ENCODE measurements around the gene ITK. TPM values are rescaled to one million over a fixed set of nuclear protein-coding genes. Genes with fewer than 3 reads are reported as not detected.

Gene ITK
- total RNA-seq, 1 experiment from 2014 or later = not detected

DNA sequence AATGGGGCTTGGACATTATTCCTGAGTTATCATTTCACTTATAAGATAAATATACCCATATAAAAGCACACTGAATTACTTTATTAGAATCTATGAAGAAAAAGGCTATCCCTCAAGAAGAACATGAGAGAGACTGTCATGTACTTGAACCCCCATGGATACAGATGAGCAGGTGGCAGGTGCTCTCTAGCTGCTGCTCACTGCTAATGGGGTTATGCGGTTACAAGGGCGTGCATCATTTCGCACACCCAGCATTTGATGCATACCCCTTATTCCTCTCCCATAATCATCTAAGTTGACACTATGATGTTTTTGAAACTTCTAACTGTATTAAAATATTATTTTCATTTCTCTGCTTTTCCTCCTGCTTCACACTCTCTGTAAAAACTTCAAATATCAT is 16.4 kb downstream of the ITK start:
- Mint-ChIP-seq H3K27ac (ENCODE audit: unreplicated experiment) (no peak overlapping the region), H3K4me3 (ENCODE audit: unreplicated experiment) (no peak overlapping the region), H3K4me1 (ENCODE audit: low read depth, unreplicated experiment) (no peaks in the 10 kb centered on the region), H3K9me3 (ENCODE audit: unreplicated experiment) (no peaks in the 10 kb centered on the region), H3K27me3 (ENCODE audit: insufficient read depth, unreplicated experiment) (peaks cover 17% of the 10 kb centered on the region), H3K36me3 (ENCODE audit: insufficient read depth, unreplicated experiment) (no peaks in the 10 kb centered on the region)
- no peaks in the 10 kb centered on the region for H3K36me3 ChIP-seq (ENCODE audit: control insufficient read depth, insufficient read depth, low read length)
- H3K27me3 ChIP-seq (replicated peaks; ENCODE audit: control insufficient read depth, insufficient read depth, low read length) = no peaks in the 10 kb centered on the region; the same call in 1 of the 2 replicates
- POLR2A ChIA-PET = no interaction called here
- no peak for DNase-seq
- CTCF ChIA-PET = no interaction called here
- no peaks in the 10 kb centered on the region for H3K4me1 ChIP-seq
- no TSS peak for BruUV-seq (replicated peaks)
- TF ChIP-seq, protein P1, sequence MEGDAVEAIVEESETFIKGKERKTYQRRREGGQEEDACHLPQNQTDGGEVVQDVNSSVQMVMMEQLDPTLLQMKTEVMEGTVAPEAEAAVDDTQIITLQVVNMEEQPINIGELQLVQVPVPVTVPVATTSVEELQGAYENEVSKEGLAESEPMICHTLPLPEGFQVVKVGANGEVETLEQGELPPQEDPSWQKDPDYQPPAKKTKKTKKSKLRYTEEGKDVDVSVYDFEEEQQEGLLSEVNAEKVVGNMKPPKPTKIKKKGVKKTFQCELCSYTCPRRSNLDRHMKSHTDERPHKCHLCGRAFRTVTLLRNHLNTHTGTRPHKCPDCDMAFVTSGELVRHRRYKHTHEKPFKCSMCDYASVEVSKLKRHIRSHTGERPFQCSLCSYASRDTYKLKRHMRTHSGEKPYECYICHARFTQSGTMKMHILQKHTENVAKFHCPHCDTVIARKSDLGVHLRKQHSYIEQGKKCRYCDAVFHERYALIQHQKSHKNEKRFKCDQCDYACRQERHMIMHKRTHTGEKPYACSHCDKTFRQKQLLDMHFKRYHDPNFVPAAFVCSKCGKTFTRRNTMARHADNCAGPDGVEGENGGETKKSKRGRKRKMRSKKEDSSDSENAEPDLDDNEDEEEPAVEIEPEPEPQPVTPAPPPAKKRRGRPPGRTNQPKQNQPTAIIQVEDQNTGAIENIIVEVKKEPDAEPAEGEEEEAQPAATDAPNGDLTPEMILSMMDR (IDR thresholded peaks at IDR 0.05; ENCODE audit: insufficient read depth in 1 of 2, low read depth in 1 of 2, low read length in 1 of 2, severe bottlenecking in 1 of 2, unreplicated experiment in 1 of 2) = no peak
- intact Hi-C loops (cut with micrococcal nuclease; ENCODE audit: unreplicated experiment) = no loop called here
- H3K4me3 ChIP-seq (ENCODE audit: low read depth, low read length) = no peak overlapping the region
- no peaks in the 10 kb centered on the region for H3K9me3 ChIP-seq

DNA sequence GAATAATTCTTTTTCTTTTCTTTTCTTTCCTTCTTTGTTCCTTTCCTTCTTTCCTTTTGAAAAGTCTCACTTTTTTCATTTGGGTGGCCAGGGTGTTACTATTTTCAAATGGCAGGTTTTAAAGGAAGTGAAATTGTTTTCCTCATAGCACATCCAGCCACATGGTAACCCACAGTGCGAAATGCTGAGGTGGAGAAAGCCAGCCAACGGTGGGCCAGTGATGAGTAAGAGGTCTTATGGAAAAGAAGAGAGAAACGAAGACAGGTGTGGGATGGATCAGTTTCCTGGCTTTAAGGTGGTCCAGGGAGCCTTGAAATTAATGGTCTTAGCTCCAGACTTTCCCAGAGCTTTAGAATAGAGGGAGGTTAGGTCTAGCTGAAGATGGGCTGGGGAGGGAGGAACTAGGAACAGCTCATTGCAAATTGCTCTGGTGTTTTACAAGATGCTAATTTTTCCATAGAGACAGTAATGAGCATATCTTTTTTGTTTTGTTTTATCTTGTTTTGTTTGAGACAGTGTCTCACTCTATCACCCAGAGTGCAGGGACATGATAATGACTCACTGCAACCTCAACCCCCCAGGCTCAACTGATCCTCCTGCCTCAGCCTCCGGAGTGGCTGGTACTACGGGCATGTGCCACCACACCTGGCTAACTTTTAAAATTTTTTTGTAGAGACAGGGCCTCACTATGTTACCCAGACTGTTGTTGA is 17.8 kb downstream of the ITK start:
- Histone ChIP-seq H3K4me3 (ENCODE audit: low read depth, low read length) (no peak overlapping the region), H3K9me3 (no peaks in the 10 kb centered on the region), H3K27me3 (replicated peaks; ENCODE audit: control insufficient read depth, insufficient read depth, low read length) (no peaks in the 10 kb centered on the region; the same call in 1 of the 2 replicates), H3K36me3 (ENCODE audit: control insufficient read depth, insufficient read depth, low read length) (no peaks in the 10 kb centered on the region), H3K4me1 (no peaks in the 10 kb centered on the region)
- no peak overlapping the region for H3K27ac Mint-ChIP-seq (ENCODE audit: unreplicated experiment)
- TF ChIP-seq, protein P1 (IDR thresholded peaks at IDR 0.05; ENCODE audit: insufficient read depth in 1 of 2, low read depth in 1 of 2, low read length in 1 of 2, severe bottlenecking in 1 of 2, unreplicated experiment in 1 of 2) = no peak
- CTCF ChIA-PET = no interaction called here
- H3K36me3 Mint-ChIP-seq (ENCODE audit: insufficient read depth, unreplicated experiment) = no peaks in the 10 kb centered on the region
- no TSS peak for BruUV-seq (replicated peaks)
- H3K27me3 Mint-ChIP-seq (ENCODE audit: insufficient read depth, unreplicated experiment) = peaks cover 17% of the 10 kb centered on the region
- no peaks in the 10 kb centered on the region for H3K4me1 Mint-ChIP-seq (ENCODE audit: low read depth, unreplicated experiment)
- no peak overlapping the region for H3K4me3 Mint-ChIP-seq (ENCODE audit: unreplicated experiment)
- no peaks in the 10 kb centered on the region for H3K9me3 Mint-ChIP-seq (ENCODE audit: unreplicated experiment)
- intact Hi-C loops (cut with micrococcal nuclease; ENCODE audit: unreplicated experiment) = no loop called here
- POLR2A ChIA-PET = no interaction called here
- no peak for DNase-seq

- Histone ChIP-seq H3K4me1 (no peaks in the 10 kb centered on the region), H3K36me3 (ENCODE audit: control insufficient read depth, insufficient read depth, low read length) (no peaks in the 10 kb centered on the region), H3K27me3 (replicated peaks; ENCODE audit: control insufficient read depth, insufficient read depth, low read length) (no peaks in the 10 kb centered on the region; the same call in 1 of the 2 replicates), H3K9me3 (no peaks in the 10 kb centered on the region), H3K4me3 (ENCODE audit: low read depth, low read length) (no peak overlapping the region)
- Mint-ChIP-seq H3K36me3 (ENCODE audit: insufficient read depth, unreplicated experiment) (no peaks in the 10 kb centered on the region), H3K9me3 (ENCODE audit: unreplicated experiment) (no peaks in the 10 kb centered on the region), H3K27me3 (ENCODE audit: insufficient read depth, unreplicated experiment) (peaks cover 10% of the 10 kb centered on the region), H3K27ac (ENCODE audit: unreplicated experiment) (no peak overlapping the region), H3K4me3 (ENCODE audit: unreplicated experiment) (no peak overlapping the region), H3K4me1 (ENCODE audit: low read depth, unreplicated experiment) (no peaks in the 10 kb centered on the region)
- ChIA-PET CTCF (no interaction called here), POLR2A (no interaction called here)
- intact Hi-C loops (cut with micrococcal nuclease; ENCODE audit: unreplicated experiment) = no loop called here
- TF ChIP-seq, protein P1 (IDR thresholded peaks at IDR 0.05; ENCODE audit: insufficient read depth in 1 of 2, low read depth in 1 of 2, low read length in 1 of 2, severe bottlenecking in 1 of 2, unreplicated experiment in 1 of 2) = no peak
- no peak for DNase-seq
- BruUV-seq (replicated peaks) = no TSS peak
These were observed 21.2 kb downstream of the ITK start for GRCh38 chr5:157201857-157202256.
